Natural killer cell (primary cell): Measurements from ENCODE around the gene RAB23. TPM values are rescaled to one million over a fixed set of nuclear protein-coding genes. Genes with fewer than 3 reads are reported as not detected.

Experiments
- ATAC-seq, 3 donors: fragments of 150-1000 bp in 2 of 3; fragments of 200-7000 bp in 1 of 3; cut with Tn5 transposase; 1 replicate in 1 of 3; 2 replicates in 2 of 3; pipeline ENCODE4 v1.10.0; 2021; ENCODE audit warnings: mild to moderate bottlenecking in 2 of 3, moderate library complexity in 2 of 3
- DNase-seq, 2 donors: peaks; one replicate each; pipeline versions ENCODE4 v3.0.0 to v3.0.0-alpha.2; 2013 to 2021; ENCODE audit warnings: mixed read lengths in 1 of 2
- H3K27ac ChIP-seq: one replicate; pipeline ENCODE4 v1.5.1; 2013; ENCODE audit warnings: mild to moderate bottlenecking, low read length
- H3K27me3 ChIP-seq: one replicate; pipeline ENCODE4 v1.6.1; 2013; ENCODE audit warnings: low read length; ENCODE audit not compliant: control insufficient read depth, insufficient read depth
- H3K36me3 ChIP-seq: one replicate; pipeline ENCODE4 v1.6.1; 2013; ENCODE audit warnings: low read length; ENCODE audit not compliant: control insufficient read depth, insufficient read depth
- H3K4me1 ChIP-seq: one replicate; pipeline ENCODE4 v1.6.1; 2013; ENCODE audit warnings: low read length; ENCODE audit not compliant: control insufficient read depth, insufficient read depth
- H3K4me3 ChIP-seq: one replicate; pipeline ENCODE4 v1.5.1; 2013; ENCODE audit warnings: low read length
- H3K9me3 ChIP-seq: one replicate; pipeline ENCODE4 v1.6.1; 2013; ENCODE audit warnings: low read length; ENCODE audit not compliant: control insufficient read depth, insufficient read depth
- H3K27ac Mint-ChIP-seq, 2 donors: one replicate each; pipeline ENCODE4 v1.8.0; 2022; ENCODE audit warnings: mild to moderate bottlenecking in 2 of 2, mixed read lengths in 2 of 2, moderate library complexity in 1 of 2
- H3K27me3 Mint-ChIP-seq, 2 donors: one replicate each; pipeline ENCODE4 v1.8.0; 2022; ENCODE audit warnings: low read depth in 2 of 2, mixed read lengths in 2 of 2
- H3K36me3 Mint-ChIP-seq: one replicate; pipeline ENCODE4 v1.8.0; 2022; ENCODE audit warnings: mixed read lengths
- H3K4me1 Mint-ChIP-seq, 2 donors: one replicate each; pipeline ENCODE4 v1.8.0; 2022; ENCODE audit warnings: mixed read lengths in 2 of 2
- H3K4me3 Mint-ChIP-seq: one replicate; pipeline ENCODE4 v1.8.0; 2022; ENCODE audit warnings: mild to moderate bottlenecking, moderate library complexity, mixed read lengths
- H3K9me3 Mint-ChIP-seq, 2 donors: one replicate each; pipeline ENCODE4 v1.8.0; 2022; ENCODE audit warnings: mixed read lengths in 2 of 2
- WGBS: methylation state at CpG from one replicate; pipeline ENCODE4 v1.1.7; 2013; ENCODE audit warnings: missing lambda C conversion rate; ENCODE audit not compliant: insufficient coverage; 5-methylcytosine and 5-hydroxymethylcytosine counted together
- intact Hi-C: fragments of 100-400 bp; cut with micrococcal nuclease; formaldehyde crosslinking; loops from one replicate; pipeline ENCODE4 v1.14.2; 2022
- total RNA-seq, 4 donors: library from RNA; stranded (reverse); fragments of 120-200 nt in 1 of 4; gene quantifications; one replicate each; pipeline versions ENCODE4 v1.2.3 to v1.2.4, GENCODE V29; 2013 to 2022
- TF ChIP-seq, protein P1 (sequence below): fragments of 200-600 bp; IDR thresholded peaks from one replicate; pipeline ENCODE4 v1.8.0; 2022; ENCODE audit warnings: antibody characterized with exemption

RAB23 gene
- total RNA-seq, 3 donors from 2014 or later (not counting 1 experiment from before 2014, with no cell fraction given) = 0.31 to 1.3 (median 0.77) TPM

DNA sequence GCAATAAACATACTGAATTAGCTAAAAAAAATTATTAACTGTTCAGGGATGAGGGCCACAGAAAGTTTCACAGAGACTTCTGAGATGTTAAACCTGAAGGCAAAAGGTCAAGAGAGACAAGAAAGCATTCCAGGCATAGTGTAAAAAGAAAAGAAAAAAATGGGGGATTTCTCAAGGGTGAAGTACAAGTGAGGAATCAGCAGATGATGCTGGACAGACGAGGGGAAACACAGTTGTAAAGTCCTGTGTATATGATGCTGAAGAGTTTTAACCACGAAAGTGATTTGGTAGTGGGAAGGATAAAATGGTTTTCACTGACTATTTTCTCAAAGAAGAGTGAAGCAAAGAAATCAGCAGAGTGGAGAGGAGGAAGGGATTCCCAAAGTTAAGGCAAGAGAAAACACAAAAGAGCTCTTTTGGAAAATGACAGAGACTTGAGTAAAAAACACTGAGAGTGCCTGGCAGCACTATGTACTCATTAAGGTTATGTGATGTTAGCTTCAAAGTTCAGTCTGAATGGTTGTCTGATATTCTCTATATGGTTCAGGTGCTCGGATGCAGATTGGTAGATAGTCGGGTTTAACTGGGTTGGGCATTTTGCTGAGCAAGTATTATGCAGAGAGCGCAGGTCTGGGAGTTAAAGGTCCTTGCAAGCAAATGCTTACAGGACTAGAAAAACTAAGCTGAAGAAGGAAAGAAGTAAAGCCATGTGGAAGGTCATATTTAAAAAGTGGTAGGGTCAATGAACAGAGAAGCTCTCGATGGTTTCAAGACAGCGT, 16.4 kb downstream of the RAB23 start:
- 82% methylated on average over 7 of the region's 7 CpGs for WGBS
- no peak for ATAC-seq
- TF ChIP-seq, protein P1, sequence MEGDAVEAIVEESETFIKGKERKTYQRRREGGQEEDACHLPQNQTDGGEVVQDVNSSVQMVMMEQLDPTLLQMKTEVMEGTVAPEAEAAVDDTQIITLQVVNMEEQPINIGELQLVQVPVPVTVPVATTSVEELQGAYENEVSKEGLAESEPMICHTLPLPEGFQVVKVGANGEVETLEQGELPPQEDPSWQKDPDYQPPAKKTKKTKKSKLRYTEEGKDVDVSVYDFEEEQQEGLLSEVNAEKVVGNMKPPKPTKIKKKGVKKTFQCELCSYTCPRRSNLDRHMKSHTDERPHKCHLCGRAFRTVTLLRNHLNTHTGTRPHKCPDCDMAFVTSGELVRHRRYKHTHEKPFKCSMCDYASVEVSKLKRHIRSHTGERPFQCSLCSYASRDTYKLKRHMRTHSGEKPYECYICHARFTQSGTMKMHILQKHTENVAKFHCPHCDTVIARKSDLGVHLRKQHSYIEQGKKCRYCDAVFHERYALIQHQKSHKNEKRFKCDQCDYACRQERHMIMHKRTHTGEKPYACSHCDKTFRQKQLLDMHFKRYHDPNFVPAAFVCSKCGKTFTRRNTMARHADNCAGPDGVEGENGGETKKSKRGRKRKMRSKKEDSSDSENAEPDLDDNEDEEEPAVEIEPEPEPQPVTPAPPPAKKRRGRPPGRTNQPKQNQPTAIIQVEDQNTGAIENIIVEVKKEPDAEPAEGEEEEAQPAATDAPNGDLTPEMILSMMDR = no peak
- Mint-ChIP-seq H3K9me3 (no peaks in the 10 kb centered on the region), H3K36me3 (no peaks in the 10 kb centered on the region), H3K27ac (no peak overlapping the region), H3K27me3 (no peaks in the 10 kb centered on the region), H3K4me3 (no peak overlapping the region), H3K4me1 (no peaks in the 10 kb centered on the region)
- DNase-seq = no peak
- H3K36me3 ChIP-seq = no peaks in the 10 kb centered on the region
- intact Hi-C loops = no loop called here
- no peaks in the 10 kb centered on the region for H3K27me3 ChIP-seq
- H3K9me3 ChIP-seq = no peaks in the 10 kb centered on the region
- no peak overlapping the region for H3K4me3 ChIP-seq
- H3K27ac ChIP-seq = no peak overlapping the region
- H3K4me1 ChIP-seq = no peaks in the 10 kb centered on the region

- Mint-ChIP-seq H3K27me3 (no peaks in the 10 kb centered on the region), H3K4me3 (no peak overlapping the region), H3K27ac (no peak overlapping the region), H3K4me1 (no peaks in the 10 kb centered on the region), H3K9me3 (no peaks in the 10 kb centered on the region), H3K36me3 (no peaks in the 10 kb centered on the region)
- Histone ChIP-seq H3K4me1 (no peaks in the 10 kb centered on the region), H3K27ac (no peak overlapping the region), H3K27me3 (no peaks in the 10 kb centered on the region), H3K9me3 (no peaks in the 10 kb centered on the region), H3K4me3 (no peak overlapping the region), H3K36me3 (no peaks in the 10 kb centered on the region)
- TF ChIP-seq, protein P1 = no peak
- no peak for DNase-seq
- intact Hi-C loops = no loop called here
- WGBS = 64% methylated on average over 1 of the region's 1 CpG
- ATAC-seq = no peak
Measured at GRCh38 chr6:57201718-57202117, 20.4 kb downstream of the RAB23 start.

DNA sequence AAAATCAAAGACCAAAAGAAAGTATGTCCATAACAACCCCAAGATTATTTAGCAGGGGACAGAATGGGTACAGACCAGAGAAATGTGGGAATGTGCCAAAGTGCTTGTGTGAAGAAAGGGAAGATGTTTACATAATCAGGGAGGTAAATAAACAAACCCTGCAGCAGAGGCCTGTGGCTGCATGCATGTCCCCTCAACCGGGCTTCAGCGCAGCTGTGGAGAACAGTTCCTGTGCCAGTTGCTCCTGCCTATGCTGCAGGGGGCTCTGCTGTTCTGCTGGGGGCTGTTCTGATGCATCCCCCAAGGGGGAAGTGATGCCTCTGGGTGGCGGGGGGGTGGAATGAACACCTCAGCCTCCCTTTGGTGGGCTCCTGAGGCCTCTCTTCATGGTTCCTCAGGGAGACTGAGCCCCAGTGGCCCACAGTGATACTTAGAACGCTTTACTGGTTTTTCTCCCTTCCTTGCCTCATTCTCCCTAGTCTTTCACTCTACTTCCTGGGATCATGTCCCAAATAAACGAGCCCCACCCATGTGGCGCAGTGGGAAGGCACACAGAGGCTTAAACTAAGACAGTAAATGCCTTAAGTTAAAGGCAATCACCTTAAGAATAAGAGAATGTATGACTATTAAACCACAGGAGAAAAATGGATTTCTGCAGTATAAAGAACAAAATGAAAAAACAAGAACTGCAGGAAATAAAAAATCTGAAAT, 23.0 kb downstream of the RAB23 start:
- DNase-seq (no peak), ATAC-seq (no peak)
- TF ChIP-seq, protein P1 = no peak
- H3K9me3 Mint-ChIP-seq = no peaks in the 10 kb centered on the region
- no peaks in the 10 kb centered on the region for H3K36me3 ChIP-seq
- no peaks in the 10 kb centered on the region for H3K9me3 ChIP-seq
- intact Hi-C loops = no loop called here
- no peaks in the 10 kb centered on the region for H3K27me3 ChIP-seq
- H3K4me1 ChIP-seq = no peaks in the 10 kb centered on the region
- no peaks in the 10 kb centered on the region for H3K27me3 Mint-ChIP-seq
- no peak overlapping the region for H3K4me3 ChIP-seq
- WGBS = 91% methylated on average over 5 of the region's 6 CpGs
- no peaks in the 10 kb centered on the region for H3K36me3 Mint-ChIP-seq
- H3K27ac Mint-ChIP-seq = no peak overlapping the region
- no peaks in the 10 kb centered on the region for H3K4me1 Mint-ChIP-seq
- no peak overlapping the region for H3K27ac ChIP-seq
- no peak overlapping the region for H3K4me3 Mint-ChIP-seq
